Smooth muscle cell (in vitro differentiated cells): ENCODE data around the gene PRRC1. TPM values are rescaled to one million over a fixed set of nuclear protein-coding genes. Genes with fewer than 3 reads are reported as not detected.

Source experiments
- DNase-seq: peaks from one replicate; lab custom pipeline; 2025; ENCODE audit not compliant: unreplicated experiment; lab: John Stamatoyannopoulos, UW
- H2AFZ ChIP-seq: fragments of 200-600 bp; sonication (generic); 2 replicates; pipeline ENCODE4 v1.6.0; 2016; ENCODE audit warnings: antibody characterized with exemption, low read depth, mild to moderate bottlenecking
- H3F3A ChIP-seq: fragments of 200-600 bp; sonication (generic); 2 replicates; pipeline ENCODE4 v1.6.0; 2017; ENCODE audit warnings: antibody characterized with exemption, low read depth
- H3K27ac ChIP-seq: fragments of 200-600 bp; sonication (generic); 2 replicates; pipeline ENCODE4 v1.5.1; 2016; ENCODE audit warnings: low read depth, mild to moderate bottlenecking
- H3K27me3 ChIP-seq: fragments of 200-600 bp; sonication (generic); 2 replicates; pipeline ENCODE4 v1.6.1; 2016; ENCODE audit warnings: low read depth, mild to moderate bottlenecking
- H3K36me3 ChIP-seq: fragments of 200-600 bp; sonication (generic); 2 replicates; pipeline ENCODE4 v1.5.1; 2016; ENCODE audit warnings: low read depth
- H3K4me1 ChIP-seq: fragments of 200-600 bp; sonication (generic); 2 replicates; pipeline ENCODE4 v1.5.1; 2016; ENCODE audit warnings: low read depth
- H3K4me2 ChIP-seq: fragments of 200-600 bp; sonication (generic); 2 replicates; pipeline ENCODE4 v1.6.0; 2016; ENCODE audit warnings: mild to moderate bottlenecking
- H3K4me3 ChIP-seq: fragments of 200-600 bp; sonication (generic); 2 replicates; pipeline ENCODE4 v1.5.1; 2016; ENCODE audit warnings: mild to moderate bottlenecking
- H3K79me2 ChIP-seq: fragments of 200-600 bp; sonication (generic); 2 replicates; pipeline ENCODE4 v1.6.0; 2016; ENCODE audit warnings: low read depth, mild to moderate bottlenecking
- H3K9ac ChIP-seq: fragments of 200-600 bp; sonication (generic); 2 replicates; pipeline ENCODE4 v1.6.0; 2016; ENCODE audit warnings: low read depth
- H3K9me3 ChIP-seq: fragments of 200-600 bp; sonication (generic); replicated peaks from 2 replicates; pipeline ENCODE4 v1.5.1; 2016; ENCODE audit warnings: low read depth
- H4K20me1 ChIP-seq: fragments of 200-600 bp; sonication (generic); 2 replicates; pipeline ENCODE4 v1.6.0; 2016; ENCODE audit warnings: low read depth
- CTCF ChIP-seq: fragments of 200-600 bp; sonication (generic); IDR thresholded peaks from 2 replicates; pipeline ENCODE4 v1.5.1; 2017; ENCODE audit warnings: borderline replicate concordance, mild to moderate bottlenecking, antibody characterized with exemption; ENCODE audit not compliant: insufficient read depth, poor library complexity, severe bottlenecking
- WGBS: methylation state at CpG from one replicate; pipeline ENCODE4 v1.1.7; 2016; ENCODE audit warnings: low lambda C conversion rate; 5-methylcytosine and 5-hydroxymethylcytosine counted together
- polyA plus RNA-seq: library from polyadenylated mRNA; unstranded; fragments of >200 nt; fragmentation: Nextera tagmentation; extraction: Ambion mirVana; gene quantifications from 2 replicates; pipeline ENCODE4 v1.2.1, GENCODE V29; 2016
- total RNA-seq: library from RNA; depleted of rRNA; stranded (reverse); fragments of >200 nt; gene quantifications from 2 replicates; pipeline ENCODE4 v1.2.3, GENCODE V29; 2014

PRRC1 gene
- total and polyA plus RNA-seq, 2 experiments from 2014 or later: 80.5 to 159 TPM

GRCh38 chr5:127519527-127519926, 2.1 kb downstream of the PRRC1 start:
- peaks cover 65% of the 10 kb centered on the region for H4K20me1 ChIP-seq

GRCh38 chr5:127521138-127521770, 3.8 kb downstream of the PRRC1 start:
- Histone ChIP-seq H3K27me3 (no peaks in the 10 kb centered on the region), H3F3A (no peaks in the 10 kb centered on the region), H3K9me3 (no peaks in the 10 kb centered on the region), H3K27ac (peak overlapping the region; percentile 31), H3K79me2 (peaks cover 87% of the 10 kb centered on the region), H3K4me1 (peaks cover 29% of the 10 kb centered on the region), H3K4me2 (peak overlapping the region; percentile 87), H3K36me3 (peaks cover 22% of the 10 kb centered on the region), H3K9ac (no peak overlapping the region), H2AFZ (no peak overlapping the region), H3K4me3 (no peak overlapping the region), H4K20me1 (peaks cover 82% of the 10 kb centered on the region)
- no peak for TF ChIP-seq CTCF
- DNase-seq: no peak
- 80% methylated on average over 6 of the region's 6 CpGs for WGBS

More at GRCh38 chr5:127519527-127519926, 2.1 kb downstream of the PRRC1 start:
- 66% methylated on average over 4 of the region's 4 CpGs for WGBS
- H3F3A ChIP-seq: no peaks in the 10 kb centered on the region
- H3K27me3 ChIP-seq: no peaks in the 10 kb centered on the region
- H3K4me1 ChIP-seq: peaks cover 29% of the 10 kb centered on the region
- H3K9me3 ChIP-seq: no peaks in the 10 kb centered on the region
- no peak for TF ChIP-seq CTCF
- peak overlapping the region; percentile 36 for H3K9ac ChIP-seq
- no peak overlapping the region for H2AFZ ChIP-seq
- peaks cover 70% of the 10 kb centered on the region for H3K79me2 ChIP-seq
- peaks cover 13% of the 10 kb centered on the region for H3K36me3 ChIP-seq
- DNase-seq: no peak
- peak overlapping the region; percentile 99 for H3K4me3 ChIP-seq
- peak overlapping the region; percentile 87 for H3K4me2 ChIP-seq
- peak overlapping the region; percentile 93 for H3K27ac ChIP-seq

- Histone ChIP-seq H2AFZ (no peak overlapping the region), H3K36me3 (peaks cover 22% of the 10 kb centered on the region), H3K4me2 (no peak overlapping the region), H3F3A (no peaks in the 10 kb centered on the region), H4K20me1 (peaks cover 100% of the 10 kb centered on the region), H3K9me3 (no peaks in the 10 kb centered on the region), H3K4me3 (no peak overlapping the region), H3K9ac (no peak overlapping the region), H3K4me1 (peaks cover 13% of the 10 kb centered on the region), H3K27ac (no peak overlapping the region), H3K79me2 (peaks cover 88% of the 10 kb centered on the region), H3K27me3 (no peaks in the 10 kb centered on the region)
- no peak for DNase-seq
- WGBS: 98% methylated on average over 1 of the region's 1 CpG
- TF ChIP-seq CTCF: no peak
These were observed 7.7 kb downstream of the PRRC1 start for GRCh38 chr5:127525181-127525580.
